Esophagus squamous epithelium (tissue), 4 donors: Measurements from ENCODE around the gene ANTXR1.

Experiments
- CTCF ChIP-seq, 6 experiments: fragments of 450-650 bp in 4 of 6; fragments of 200-600 bp in 2 of 6; sonication (generic) in 2 of 6; IDR thresholded peaks; one replicate each; pipeline ENCODE4 v1.5.1; 2016 to 2019; ENCODE audit warnings: antibody characterized with exemption in 6 of 6, mild to moderate bottlenecking in 4 of 6, moderate library complexity in 4 of 6
- POLR2A ChIP-seq, 4 donors: fragments of 450-650 bp; IDR thresholded peaks; one replicate each; pipeline ENCODE4 v1.6.1; 2017; ENCODE audit warnings: antibody characterized with exemption in 4 of 4, mild to moderate bottlenecking in 4 of 4, moderate library complexity in 3 of 4

- TF ChIP-seq CTCF (IDR thresholded peaks at IDR 0.05): no peak
- no peak for TF ChIP-seq POLR2A (IDR thresholded peaks at IDR 0.05)
These were observed 200.8 kb downstream of the ANTXR1 start for GRCh38 chr2:69213782-69214181.
